ENCODE results near the gene CYB5R3.
"Not testable (repeated sequence)": the region's sequence is repeated elsewhere in the genome, so short reads cannot be mapped to it uniquely, and the experiment has no call there.

CYB5R3 gene

GRCh38 chr22:42581194-42581761, 67.9 kb downstream of the CYB5R3 start:
- H3K27me3 ChIP-seq (ENCODE audit: control insufficient read depth in 1 of 2, insufficient read depth in 2 of 2, low read length in 2 of 2); H3K27ac ChIP-seq (ENCODE audit: low read length); H3K9me3 ChIP-seq (ENCODE audit: control insufficient read depth in 2 of 2, low read length in 2 of 2); H3K4me1 ChIP-seq (ENCODE audit: control insufficient read depth, insufficient read depth, low read length): not testable (repeated sequence)
- H3K9ac ChIP-seq (ENCODE audit: low read length in 2 of 2), result peak overlapping the region; percentile 42 to 76
- H3K4me3 ChIP-seq (ENCODE audit: low read length in 2 of 2), result peak overlapping the region; percentile 60 to 76
- H3K36me3 ChIP-seq (ENCODE audit: control insufficient read depth in 2 of 2, insufficient read depth in 2 of 2, low read length in 2 of 2), result peaks cover 36 to 38% of the 10 kb centered on the region in 2 donors

- not testable (repeated sequence) for H3K4me3 ChIP-seq (ENCODE audit: low read length in 2 of 2); H3K27me3 ChIP-seq (ENCODE audit: control insufficient read depth in 1 of 2, insufficient read depth in 2 of 2, low read length in 2 of 2); H3K4me1 ChIP-seq (ENCODE audit: control insufficient read depth, insufficient read depth, low read length); H3K9ac ChIP-seq (ENCODE audit: low read length in 2 of 2); H3K27ac ChIP-seq (ENCODE audit: low read length); H3K9me3 ChIP-seq (ENCODE audit: control insufficient read depth in 2 of 2, low read length in 2 of 2)
- H3K36me3 ChIP-seq (ENCODE audit: control insufficient read depth in 2 of 2, insufficient read depth in 2 of 2, low read length in 2 of 2), result peaks cover 24 to 26% of the 10 kb centered on the region in 2 donors
Measured at GRCh38 chr22:42580040-42580439, 69.2 kb downstream of the CYB5R3 start.

GRCh38 chr22:42577623-42578240, 71.5 kb downstream of the CYB5R3 start:
- no peaks in the 10 kb centered on the region for H3K27me3 ChIP-seq (ENCODE audit: control insufficient read depth in 1 of 2, insufficient read depth in 2 of 2, low read length in 2 of 2)
- no peak overlapping the region for H3K4me3 ChIP-seq (ENCODE audit: low read length in 2 of 2)
- peaks cover 9% of the 10 kb centered on the region for H3K4me1 ChIP-seq (ENCODE audit: control insufficient read depth, insufficient read depth, low read length)
- H3K36me3 ChIP-seq (ENCODE audit: control insufficient read depth in 2 of 2, insufficient read depth in 2 of 2, low read length in 2 of 2), result peaks cover 4 to 13% of the 10 kb centered on the region in 2 donors
- no peak overlapping the region for H3K9ac ChIP-seq (ENCODE audit: low read length in 2 of 2)
- no peak overlapping the region for H3K27ac ChIP-seq (ENCODE audit: low read length)
- H3K9me3 ChIP-seq (ENCODE audit: control insufficient read depth in 2 of 2, low read length in 2 of 2), result no peaks in the 10 kb centered on the region

GRCh38 chr22:42577141-42577540, 72.1 kb downstream of the CYB5R3 start:
- not testable (repeated sequence) for H3K9ac ChIP-seq (ENCODE audit: low read length in 2 of 2); H3K27me3 ChIP-seq (ENCODE audit: control insufficient read depth in 1 of 2, insufficient read depth in 2 of 2, low read length in 2 of 2); H3K27ac ChIP-seq (ENCODE audit: low read length); H3K4me1 ChIP-seq (ENCODE audit: control insufficient read depth, insufficient read depth, low read length); H3K4me3 ChIP-seq (ENCODE audit: low read length in 2 of 2); H3K9me3 ChIP-seq (ENCODE audit: control insufficient read depth in 2 of 2, low read length in 2 of 2)
- H3K36me3 ChIP-seq (ENCODE audit: control insufficient read depth in 2 of 2, insufficient read depth in 2 of 2, low read length in 2 of 2), result peaks cover 4 to 13% of the 10 kb centered on the region in 2 donors

GRCh38 chr22:42575996-42576574, 73.1 kb downstream of the CYB5R3 start:
- H3K27ac ChIP-seq (ENCODE audit: low read length); H3K9ac ChIP-seq (ENCODE audit: low read length in 2 of 2); H3K9me3 ChIP-seq (ENCODE audit: control insufficient read depth in 2 of 2, low read length in 2 of 2); H3K27me3 ChIP-seq (ENCODE audit: control insufficient read depth in 1 of 2, insufficient read depth in 2 of 2, low read length in 2 of 2); H3K4me1 ChIP-seq (ENCODE audit: control insufficient read depth, insufficient read depth, low read length); H3K4me3 ChIP-seq (ENCODE audit: low read length in 2 of 2): not testable (repeated sequence)
- H3K36me3 ChIP-seq (ENCODE audit: control insufficient read depth in 2 of 2, insufficient read depth in 2 of 2, low read length in 2 of 2), result peaks cover 4 to 15% of the 10 kb centered on the region in 2 donors

GRCh38 chr22:42574468-42574867, 74.7 kb downstream of the CYB5R3 start:
- peaks cover 4 to 15% of the 10 kb centered on the region in 2 donors for H3K36me3 ChIP-seq (ENCODE audit: control insufficient read depth in 2 of 2, insufficient read depth in 2 of 2, low read length in 2 of 2)
- H3K4me3 ChIP-seq (ENCODE audit: low read length in 2 of 2); H3K27me3 ChIP-seq (ENCODE audit: control insufficient read depth in 1 of 2, insufficient read depth in 2 of 2, low read length in 2 of 2); H3K4me1 ChIP-seq (ENCODE audit: control insufficient read depth, insufficient read depth, low read length); H3K9ac ChIP-seq (ENCODE audit: low read length in 2 of 2); H3K9me3 ChIP-seq (ENCODE audit: control insufficient read depth in 2 of 2, low read length in 2 of 2); H3K27ac ChIP-seq (ENCODE audit: low read length): not testable (repeated sequence)

- H3K27me3 ChIP-seq (ENCODE audit: control insufficient read depth in 1 of 2, insufficient read depth in 2 of 2, low read length in 2 of 2); H3K9ac ChIP-seq (ENCODE audit: low read length in 2 of 2); H3K27ac ChIP-seq (ENCODE audit: low read length); H3K4me1 ChIP-seq (ENCODE audit: control insufficient read depth, insufficient read depth, low read length); H3K9me3 ChIP-seq (ENCODE audit: control insufficient read depth in 2 of 2, low read length in 2 of 2); H3K4me3 ChIP-seq (ENCODE audit: low read length in 2 of 2): not testable (repeated sequence)
- H3K36me3 ChIP-seq (ENCODE audit: control insufficient read depth in 2 of 2, insufficient read depth in 2 of 2, low read length in 2 of 2), result peaks cover 4 to 15% of the 10 kb centered on the region in 2 donors
Measured at GRCh38 chr22:42574046-42574445, 75.1 kb downstream of the CYB5R3 start.

- not testable (repeated sequence) for H3K9ac ChIP-seq (ENCODE audit: low read length in 2 of 2); H3K36me3 ChIP-seq (ENCODE audit: control insufficient read depth in 2 of 2, insufficient read depth in 2 of 2, low read length in 2 of 2); H3K4me3 ChIP-seq (ENCODE audit: low read length in 2 of 2); H3K27ac ChIP-seq (ENCODE audit: low read length); H3K27me3 ChIP-seq (ENCODE audit: control insufficient read depth in 1 of 2, insufficient read depth in 2 of 2, low read length in 2 of 2); H3K4me1 ChIP-seq (ENCODE audit: control insufficient read depth, insufficient read depth, low read length); H3K9me3 ChIP-seq (ENCODE audit: control insufficient read depth in 2 of 2, low read length in 2 of 2)
Measured at GRCh38 chr22:42571068-42571467, 78.1 kb downstream of the CYB5R3 start.

- H3K9me3 ChIP-seq (ENCODE audit: control insufficient read depth in 2 of 2, low read length in 2 of 2); H3K27me3 ChIP-seq (ENCODE audit: control insufficient read depth in 1 of 2, insufficient read depth in 2 of 2, low read length in 2 of 2); H3K36me3 ChIP-seq (ENCODE audit: control insufficient read depth in 2 of 2, insufficient read depth in 2 of 2, low read length in 2 of 2); H3K9ac ChIP-seq (ENCODE audit: low read length in 2 of 2); H3K4me3 ChIP-seq (ENCODE audit: low read length in 2 of 2); H3K27ac ChIP-seq (ENCODE audit: low read length); H3K4me1 ChIP-seq (ENCODE audit: control insufficient read depth, insufficient read depth, low read length): not testable (repeated sequence)
Measured at GRCh38 chr22:42570580-42570979, 78.6 kb downstream of the CYB5R3 start.

GRCh38 chr22:42567950-42568349, 81.2 kb downstream of the CYB5R3 start:
- not testable (repeated sequence) for H3K36me3 ChIP-seq (ENCODE audit: control insufficient read depth in 2 of 2, insufficient read depth in 2 of 2, low read length in 2 of 2); H3K4me3 ChIP-seq (ENCODE audit: low read length in 2 of 2); H3K27me3 ChIP-seq (ENCODE audit: control insufficient read depth in 1 of 2, insufficient read depth in 2 of 2, low read length in 2 of 2); H3K9me3 ChIP-seq (ENCODE audit: control insufficient read depth in 2 of 2, low read length in 2 of 2); H3K9ac ChIP-seq (ENCODE audit: low read length in 2 of 2); H3K27ac ChIP-seq (ENCODE audit: low read length); H3K4me1 ChIP-seq (ENCODE audit: control insufficient read depth, insufficient read depth, low read length)
